HUDEP-2 (cell line): ENCODE data around the gene CISH.

ENCODE experiments used
- DNase-seq, 76 experiments: peaks; one replicate each; lab custom pipeline; 2025; ENCODE audit not compliant: unreplicated experiment in 76 of 76; lab: John Stamatoyannopoulos, UW

Gene CISH

GRCh38 chr3:50616003-50616769, 4.6 kb upstream of the CISH start:
- DNase-seq = peak in 72 of 76 experiments; percentile 24 to 86 (median 69)

DNA sequence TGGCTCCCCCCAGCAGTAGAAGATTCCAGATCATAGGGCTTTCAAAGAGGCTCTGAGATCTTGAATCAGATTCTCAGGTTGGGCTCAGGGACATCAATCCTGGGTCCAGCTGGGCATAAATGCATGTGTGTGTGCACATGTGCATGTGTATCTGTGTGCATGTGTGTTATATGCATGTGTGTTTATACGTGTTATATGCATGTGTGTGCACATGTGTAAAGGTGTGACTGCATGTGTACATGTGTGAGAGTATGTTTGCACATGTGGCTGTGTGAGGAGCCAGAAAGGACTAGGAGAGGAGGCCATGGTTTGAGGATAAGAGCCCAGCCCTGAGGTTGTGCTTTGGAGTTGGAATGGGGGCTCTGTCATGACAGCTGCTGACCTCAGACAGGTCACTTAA, 3.6 kb upstream of the CISH start:
- no peak for DNase-seq

GRCh38 chr3:50612970-50613846, 1.6 kb upstream of the CISH start:
- DNase-seq = peak in 1 of 76 experiments; percentile 45

DNA sequence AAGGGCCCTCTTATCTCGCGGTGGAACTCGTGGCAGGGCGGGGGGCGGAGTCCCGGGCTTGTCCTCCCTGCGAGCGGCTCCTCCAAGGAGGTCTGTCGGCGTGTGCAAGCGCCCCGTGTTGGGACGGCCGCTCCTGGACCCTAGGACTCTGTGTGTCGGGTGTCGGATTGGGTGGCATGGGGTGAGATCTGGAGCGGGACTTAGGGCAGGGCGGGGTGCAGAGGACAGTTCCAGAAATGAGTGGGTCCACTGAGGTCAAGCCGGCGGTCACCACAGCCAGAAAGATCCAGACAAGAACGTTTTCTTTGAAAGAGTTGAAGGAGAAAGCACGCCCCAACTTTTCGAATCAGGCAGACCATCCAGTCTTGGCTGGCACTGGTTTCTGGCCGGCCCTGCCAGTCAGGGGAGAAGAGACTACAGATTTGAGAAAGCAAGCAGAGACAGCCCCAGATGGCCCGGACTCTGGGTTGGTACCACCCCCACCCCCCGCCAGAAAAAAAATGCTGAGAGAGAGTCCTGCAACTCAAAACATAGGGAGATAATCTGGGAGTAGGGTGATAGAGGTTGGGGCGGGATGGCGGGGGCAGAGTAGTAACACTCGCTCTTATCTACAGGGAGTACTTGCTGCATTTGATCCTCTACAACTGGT, 784 bp upstream of the CISH start:
- peak in 74 of 76 experiments; percentile 40 to 92 (median 78) for DNase-seq

- DNase-seq = no peak
Observed at GRCh38 chr3:50610992-50611463, 546 bp downstream of the CISH start.

GRCh38 chr3:50610181-50610971, 1.2 kb downstream of the CISH start:
- peak in 71 of 76 experiments; percentile 23 to 81 (median 65) for DNase-seq

- peak in 3 of 76 experiments; percentile 12 to 33 (median 17) for DNase-seq
Observed at GRCh38 chr3:50609763-50610085, 1.9 kb downstream of the CISH start.

GRCh38 chr3:50609071-50609762, 2.4 kb downstream of the CISH start:
- DNase-seq = peak in 2 of 76 experiments; percentile 23 to 26

DNA sequence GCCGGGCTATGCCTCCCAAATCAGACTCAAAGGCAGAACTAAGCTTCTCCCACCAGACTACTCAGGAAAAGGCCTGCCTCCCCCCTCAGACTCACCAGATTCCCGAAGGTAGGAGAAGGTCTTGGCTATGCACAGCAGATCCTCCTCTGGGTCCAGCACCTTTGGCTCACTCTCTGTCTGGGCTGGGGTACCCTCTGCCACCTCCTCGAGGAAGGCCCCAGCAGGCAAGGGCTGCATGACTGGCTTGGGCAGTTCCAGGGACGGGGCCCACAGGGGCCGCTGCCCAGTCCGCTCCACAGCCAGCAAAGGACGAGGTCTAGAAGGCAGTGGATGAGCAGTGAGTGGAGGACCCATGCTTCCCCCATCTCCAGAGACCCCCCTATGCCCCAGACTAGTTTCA, 3.3 kb downstream of the CISH start:
- no peak for DNase-seq

- peak in 1 of 76 experiments; percentile 32 for DNase-seq
Observed at GRCh38 chr3:50607271-50608091, 4.1 kb downstream of the CISH start.

DNA sequence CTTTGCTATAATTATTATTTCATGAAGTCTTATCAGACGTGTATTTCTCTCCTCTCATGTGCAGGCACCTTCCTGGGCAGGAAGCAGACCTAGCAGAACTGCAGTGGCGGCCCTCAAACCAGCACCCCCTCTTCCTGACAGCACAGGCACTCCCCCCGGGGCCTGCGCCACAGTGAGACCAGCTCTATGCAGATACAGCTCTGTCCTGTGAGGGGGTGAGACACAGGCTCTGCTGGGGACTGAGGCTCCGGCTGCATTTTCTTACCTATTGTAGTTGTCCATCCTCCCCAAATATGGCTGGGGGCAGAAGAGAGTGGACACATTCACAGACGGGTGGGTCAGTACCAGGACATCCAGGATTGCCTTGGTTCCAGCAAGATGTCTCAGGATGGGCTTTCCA, 5.0 kb downstream of the CISH start:
- DNase-seq = peak in 1 of 76 experiments; percentile 15

DNA sequence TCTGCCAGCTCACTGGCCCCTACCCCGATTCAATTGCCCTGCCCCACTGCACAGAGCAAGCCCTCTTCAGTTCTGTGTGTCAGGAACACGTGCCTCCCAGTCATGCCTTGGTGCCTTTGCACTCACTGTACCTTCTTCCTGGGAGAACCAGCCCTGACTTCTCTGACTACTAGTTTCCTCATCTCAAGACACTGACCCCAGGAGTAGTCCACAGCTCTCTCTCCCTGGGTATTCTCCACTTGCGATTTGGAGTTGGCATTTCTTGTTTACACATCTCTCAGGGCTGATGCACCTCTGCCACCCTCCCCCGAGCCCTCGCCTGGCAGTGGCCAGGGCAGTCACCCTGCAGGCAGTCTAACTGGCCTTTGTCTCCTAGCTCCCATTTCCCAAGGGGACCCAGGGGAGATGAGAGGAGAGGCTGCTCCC, 5.7 kb downstream of the CISH start:
- DNase-seq = peak in 9 of 76 experiments; percentile 20 to 60 (median 31)

DNA sequence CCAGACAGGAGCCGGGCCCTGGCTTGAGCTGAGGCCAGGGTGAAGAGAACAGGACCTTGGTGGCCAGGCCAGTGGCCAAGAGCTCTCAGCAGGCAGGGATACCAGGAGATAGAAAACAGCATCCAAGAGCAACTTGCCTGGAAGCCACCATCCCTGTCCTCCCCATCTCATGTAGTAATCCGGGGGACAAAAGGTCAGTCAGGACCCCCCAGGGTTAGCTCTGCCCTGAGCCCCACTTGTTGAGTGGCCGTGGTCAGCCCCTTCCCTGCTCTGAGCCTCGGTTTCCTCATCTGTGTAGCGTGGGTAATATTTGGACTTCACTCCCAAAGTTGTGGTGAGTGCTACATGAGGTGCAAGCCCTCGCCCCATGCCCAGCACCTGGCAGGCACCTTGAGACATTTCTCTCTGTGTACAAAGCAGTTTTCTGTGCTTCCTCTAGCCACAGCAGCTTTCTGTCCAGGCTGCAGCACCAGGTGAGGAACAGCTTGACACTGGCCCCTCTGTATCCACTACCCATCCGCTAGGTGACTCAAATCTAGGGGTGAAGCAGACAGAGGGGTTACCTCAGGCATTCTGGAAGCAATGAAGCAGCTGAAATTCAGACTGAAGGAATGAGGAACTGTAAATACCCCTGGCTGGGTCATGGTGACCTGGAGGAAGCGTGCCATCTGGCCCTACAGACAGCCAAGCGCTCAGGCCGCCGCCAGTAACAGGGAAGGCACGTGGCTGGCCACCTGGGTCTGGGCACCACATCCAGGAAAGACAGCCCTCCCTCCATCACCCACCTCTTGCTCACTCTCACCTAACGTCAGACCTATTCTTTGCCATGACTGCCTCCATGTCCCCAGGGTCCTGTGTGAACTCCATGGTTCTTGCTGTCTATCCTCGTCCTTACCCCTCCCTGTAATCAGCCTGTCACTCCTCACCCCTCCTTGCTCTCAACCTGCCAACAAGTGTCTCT, 6.7 kb downstream of the CISH start:
- DNase-seq = peak in 6 of 76 experiments; percentile 16 to 59 (median 48)

DNA sequence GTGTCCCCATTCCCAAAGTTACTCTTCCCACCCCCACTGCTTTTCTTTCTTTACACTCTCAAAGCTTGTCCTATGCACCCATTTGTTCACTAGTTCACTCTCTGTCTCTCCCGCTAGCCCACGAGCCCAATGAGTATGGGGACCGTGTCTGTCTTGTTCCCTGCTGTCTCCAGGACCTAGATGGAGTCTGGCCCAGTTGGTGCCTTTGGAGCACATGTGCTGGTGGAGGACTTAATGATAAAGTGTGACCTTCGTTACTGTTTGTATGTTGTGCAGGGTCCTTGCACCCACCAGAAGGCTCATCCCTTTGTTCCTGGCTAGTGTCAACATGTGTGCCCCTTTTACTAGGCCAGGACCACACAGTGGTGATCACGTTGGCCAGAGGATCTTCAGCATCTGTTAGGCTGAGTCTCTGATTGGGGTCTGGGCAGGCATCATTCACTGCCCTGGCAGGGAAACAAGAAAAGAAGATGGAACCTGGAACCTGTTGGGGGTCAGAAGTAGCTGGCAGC, 7.4 kb downstream of the CISH start:
- peak in 7 of 76 experiments; percentile 28 to 61 (median 51) for DNase-seq

GRCh38 chr3:50603261-50604109, 8.1 kb downstream of the CISH start:
- peak in 4 of 76 experiments; percentile 25 to 57 (median 50) for DNase-seq

- peak in 2 of 76 experiments; percentile 44 to 58 for DNase-seq
Observed at GRCh38 chr3:50602595-50603191, 8.9 kb downstream of the CISH start.
